ENCODE results near the gene SKAP2. TPM values are rescaled to one million over a fixed set of nuclear protein-coding genes. Genes with fewer than 3 reads are reported as not detected.
"Not testable (repeated sequence)": the region's sequence is repeated elsewhere in the genome, so short reads cannot be mapped to it uniquely, and the experiment has no call there.

SKAP2 gene
- polyA plus RNA-seq, 1 of the 3 experiments (the other 2 are of a cell fraction), result 0.69 TPM

DNA sequence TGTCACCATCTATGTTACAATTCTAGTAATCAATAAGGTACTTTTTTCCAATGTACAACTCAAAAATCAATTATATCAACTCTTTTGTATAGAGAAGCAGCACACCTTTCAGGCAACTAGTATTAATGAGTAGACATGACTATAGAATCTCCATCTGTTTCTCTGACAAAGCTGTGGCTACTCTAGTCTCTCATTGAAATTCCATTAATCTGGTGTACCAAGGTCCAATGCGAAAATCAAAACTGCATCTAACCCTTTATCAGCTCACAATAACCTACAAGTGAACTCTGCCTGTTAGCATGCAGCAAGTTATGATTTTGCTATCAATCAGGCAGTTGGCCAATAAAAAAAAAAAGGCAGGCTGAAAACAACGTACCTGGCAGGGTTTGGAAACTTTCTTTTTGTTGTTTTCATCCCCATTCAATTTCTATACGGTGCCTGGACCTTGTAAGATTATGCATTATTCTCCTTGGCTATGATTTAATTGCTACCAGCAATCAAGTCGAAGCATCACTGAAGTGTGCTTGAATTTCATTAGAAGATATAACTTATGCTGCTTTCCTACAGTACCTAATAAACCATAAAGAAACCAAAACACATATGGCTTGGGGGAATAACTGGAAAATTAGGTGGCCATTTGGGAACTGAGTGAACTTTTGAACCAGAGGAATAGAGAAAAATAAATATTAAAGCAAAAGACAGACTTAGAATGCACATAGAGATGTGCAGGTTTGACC lies 23.2 kb downstream of the SKAP2 start:
- CTCF ChIA-PET, result interaction anchor here (0.9 to 1.1 kb wide), 5 partner anchors 16 to 310 kb away, joined by 3 to 7 read pairs (median 3); no protein-coding TSS in a partner anchor
- POLR2A ChIA-PET, result no interaction called here
- WGBS (ENCODE audit: low lambda C conversion rate), result 8% methylated on average over 4 of the region's 4 CpGs

GRCh38 chr7:26836793-26837192 lies 27.6 kb downstream of the SKAP2 start:
- H3K27ac ChIP-seq (ENCODE audit: low read depth in 2 of 2, low read length in 1 of 2); H3K4me3 ChIP-seq (ENCODE audit: low read depth in 2 of 2, low read length in 1 of 2); H4K20me1 ChIP-seq (ENCODE audit: insufficient read depth); H3K36me3 ChIP-seq (replicated peaks in 1 of 2; ENCODE audit: control insufficient read depth in 1 of 2, insufficient read depth in 2 of 2, low read length in 1 of 2); DNase-seq; H3K79me2 ChIP-seq (ENCODE audit: insufficient read depth); H3K27me3 ChIP-seq (ENCODE audit: insufficient read depth); H3K9ac ChIP-seq; H3K4me2 ChIP-seq; H3K9me2 ChIP-seq; H3F3A ChIP-seq (replicated peaks; ENCODE audit: insufficient read depth); H2AFZ ChIP-seq (ENCODE audit: low read depth); H3K4me1 ChIP-seq (ENCODE audit: control insufficient read depth in 1 of 2, insufficient read depth in 2 of 2, low read depth in 1 of 2, low read length in 1 of 2); POLR2A ChIA-PET; H3K9me3 ChIP-seq: not testable (repeated sequence)
- WGBS (ENCODE audit: low lambda C conversion rate), result 28% methylated on average over 3 of the region's 3 CpGs
- CTCF ChIA-PET, result interaction anchor here (0.6 to 1.8 kb wide), 2 partner anchors 157 to 708 kb away, joined by 3 to 4 read pairs; no protein-coding TSS in a partner anchor

More for the DNA sequence above, 23.2 kb downstream of the SKAP2 start:
- Histone ChIP-seq H3K79me2 (ENCODE audit: insufficient read depth) (no peaks in the 10 kb centered on the region), H3K9ac (no peak overlapping the region), H3K4me2 (no peak overlapping the region), H3K36me3 (replicated peaks in 1 of 2; ENCODE audit: control insufficient read depth in 1 of 2, insufficient read depth in 2 of 2, low read length in 1 of 2) (no peaks in the 10 kb centered on the region), H3K27me3 (ENCODE audit: insufficient read depth) (no peaks in the 10 kb centered on the region), H3K4me3 (ENCODE audit: low read depth in 2 of 2, low read length in 1 of 2) (no peak overlapping the region), H3K9me2 (no peaks in the 10 kb centered on the region), H4K20me1 (ENCODE audit: insufficient read depth) (no peaks in the 10 kb centered on the region), H3F3A (replicated peaks; ENCODE audit: insufficient read depth) (no peaks in the 10 kb centered on the region), H3K9me3 (no peaks in the 10 kb centered on the region), H3K27ac (ENCODE audit: low read depth in 2 of 2, low read length in 1 of 2) (no peak overlapping the region), H2AFZ (ENCODE audit: low read depth) (no peak overlapping the region), H3K4me1 (ENCODE audit: control insufficient read depth in 1 of 2, insufficient read depth in 2 of 2, low read depth in 1 of 2, low read length in 1 of 2) (no peaks in the 10 kb centered on the region; a peak in 1 of 4 replicates)
- TF ChIP-seq CHD2 (IDR thresholded peaks at IDR 0.05; ENCODE audit: low read length, partially characterized antibody) (no peak), RAD21 (IDR thresholded peaks at IDR 0.05; ENCODE audit: low read length) (no peak), JUND (IDR thresholded peaks at IDR 0.05) (no peak), MEF2A (IDR thresholded peaks at IDR 0.05; ENCODE audit: borderline replicate concordance, low read depth) (no peak), RCOR1 (IDR thresholded peaks at IDR 0.05; ENCODE audit: low read length) (no peak), POLR2AphosphoS5 (IDR thresholded peaks at IDR 0.05; ENCODE audit: low read depth, low read length) (no peak), ZBTB33 (IDR thresholded peaks at IDR 0.05; ENCODE audit: borderline replicate concordance, low read depth) (no peak), ELF1 (IDR thresholded peaks at IDR 0.05) (no peak), FOSL2 (IDR thresholded peaks at IDR 0.05; ENCODE audit: borderline replicate concordance, low read depth) (no peak), FOXJ3 (CRISPR knock-in tag; IDR thresholded peaks at IDR 0.05) (no peak), GABPA (IDR thresholded peaks at IDR 0.05; ENCODE audit: low read depth) (no peak), RFX5 (IDR thresholded peaks at IDR 0.05; ENCODE audit: low read length) (no peak), MAX (IDR thresholded peaks at IDR 0.05; ENCODE audit: low read depth) (no peak), FOXM1 (IDR thresholded peaks at IDR 0.05; ENCODE audit: low read depth) (no peak), IRF3 (IDR thresholded peaks at IDR 0.05; ENCODE audit: low read depth, low read length) (no peak), EP300 (IDR thresholded peaks at IDR 0.05; ENCODE audit: borderline replicate concordance in 1 of 2, low read depth in 1 of 2, low read length in 1 of 2) (no peak), TAF1 (IDR thresholded peaks at IDR 0.05; ENCODE audit: borderline replicate concordance, low read depth, low read length) (no peak), YY1 (IDR thresholded peaks at IDR 0.05; ENCODE audit: low read depth) (no peak)
- no peak for DNase-seq
